HFF-Myc (cell line): ENCODE results near the gene C9orf43.
A peak's percentile ranks its signal among the peaks of the same experiment; 100 is the strongest.

Source experiments
- DNase-seq: peaks from one replicate; pipeline ENCODE4 v3.0.0-alpha.2; 2011; ENCODE audit warnings: low read depth; ENCODE audit errors: extremely low read depth
- H3K4me3 ChIP-seq: replicated peaks from 2 replicates; pipeline ENCODE4 v1.5.1; 2011; ENCODE audit warnings: low read depth, mild to moderate bottlenecking, control low read depth, low read length
- CTCF ChIP-seq: IDR thresholded peaks from 2 replicates; pipeline ENCODE4 v1.5.1; 2012; ENCODE audit warnings: mild to moderate bottlenecking, low read depth, low read length, control low read depth; ENCODE audit errors: missing control alignments

The C9orf43 gene

GRCh38 chr9:113393281-113393680, 17.3 kb upstream of the C9orf43 start:
- H3K4me3 ChIP-seq, result no peak overlapping the region
- TF ChIP-seq CTCF, result no peak
- no peak for DNase-seq

GRCh38 chr9:113395000-113395861, 15.3 kb upstream of the C9orf43 start:
- no peak overlapping the region for H3K4me3 ChIP-seq
- TF ChIP-seq CTCF, result no peak
- no peak for DNase-seq

- no peak for TF ChIP-seq CTCF
- H3K4me3 ChIP-seq, result no peak overlapping the region
- no peak for DNase-seq
These were observed 13.3 kb upstream of the C9orf43 start for GRCh38 chr9:113397203-113397631.

- no peak overlapping the region for H3K4me3 ChIP-seq
- TF ChIP-seq CTCF, result no peak
- DNase-seq, result no peak
These were observed 11.8 kb upstream of the C9orf43 start for GRCh38 chr9:113398796-113399195.

GRCh38 chr9:113399646-113400200, 10.8 kb upstream of the C9orf43 start:
- DNase-seq, result no peak
- no peak for TF ChIP-seq CTCF
- peak overlapping the region; percentile 79; the same call in 1 of the 2 replicates for H3K4me3 ChIP-seq

- peak; percentile 95 for TF ChIP-seq CTCF
- DNase-seq, result peak; percentile 80
- H3K4me3 ChIP-seq, result peak within 1 kb of the TSS; percentile 79
These were observed 9.3 kb upstream of the C9orf43 start, which contains the start of gene ALAD for GRCh38 chr9:113401027-113401792. Gene ALAD (minus strand): TSS chr9:113401284. CDS start chr9:113393559, 7,725 bp downstream.
